ENCODE measurements around the gene RNF14. TPM values are rescaled to one million over a fixed set of nuclear protein-coding genes. Genes with fewer than 3 reads are reported as not detected.

Gene RNF14
- total RNA-seq, 1 experiment from 2014 or later: 72.1 TPM

GRCh38 chr5:141958113-141958512, 10.8 kb upstream of the RNF14 start, which contains the start of gene PCDH12:
Gene PCDH12 (minus strand): TSS chr5:141958202. CDS start chr5:141957851, 351 bp downstream.
- no peaks in the 10 kb centered on the region for H3K9me3 ChIP-seq (ENCODE audit: control insufficient read depth, insufficient read depth, low read depth, low read length)
- POLR2A ChIA-PET: no interaction called here
- no peak within 1 kb of the TSS for H3K27ac ChIP-seq (ENCODE audit: low read length)
- no peaks in the 10 kb centered on the region; the same call in 1 of the 2 replicates for H3K27me3 ChIP-seq (ENCODE audit: control insufficient read depth, insufficient read depth, low read length)
- H3K36me3 ChIP-seq (ENCODE audit: control insufficient read depth, insufficient read depth, low read length): no peaks in the 10 kb centered on the region
- DNase-seq (ENCODE audit: low read depth, low spot score) (no peak), ATAC-seq (no peak)
- H3K4me3 ChIP-seq (ENCODE audit: low read depth in 2 of 2, low read length in 2 of 2): no peak within 1 kb of the TSS
- intact Hi-C loops (cut with micrococcal nuclease; ENCODE audit: unreplicated experiment) (no loop called here), in situ Hi-C loops (cut with HindIII; ENCODE audit: low pct_unique_long_range_greater_than_20kb, low sequenced_read_pairs) (no loop called here)
- no TSS peak for BruUV-seq (replicated peaks)
- CTCF ChIA-PET: interaction anchor here (0.5 to 1.4 kb wide), 4 partner anchors 11 to 69 kb away, joined by 3 to 9 read pairs (median 4); partner anchors contain the start of gene RNF14
- no peaks in the 10 kb centered on the region for H3K4me1 ChIP-seq (ENCODE audit: control insufficient read depth, insufficient read depth, low read length)
- no peak for TF ChIP-seq CTCF (IDR thresholded peaks at IDR 0.05)
- TF ChIP-seq SIN3A (IDR thresholded peaks at IDR 0.05; ENCODE audit: borderline replicate concordance, insufficient read depth, low read depth, low read length): no peak
- TF ChIP-seq REST (IDR thresholded peaks at IDR 0.05; ENCODE audit: insufficient read depth in 1 of 2, low read depth in 2 of 2, low read length in 1 of 2): no peak
- no peak for TF ChIP-seq TCF7L2 (IDR thresholded peaks at IDR 0.05; ENCODE audit: low read depth, low read length)
- no peak for TF ChIP-seq POLR2AphosphoS5 (IDR thresholded peaks at IDR 0.05; ENCODE audit: low read depth, low read length)

DNA sequence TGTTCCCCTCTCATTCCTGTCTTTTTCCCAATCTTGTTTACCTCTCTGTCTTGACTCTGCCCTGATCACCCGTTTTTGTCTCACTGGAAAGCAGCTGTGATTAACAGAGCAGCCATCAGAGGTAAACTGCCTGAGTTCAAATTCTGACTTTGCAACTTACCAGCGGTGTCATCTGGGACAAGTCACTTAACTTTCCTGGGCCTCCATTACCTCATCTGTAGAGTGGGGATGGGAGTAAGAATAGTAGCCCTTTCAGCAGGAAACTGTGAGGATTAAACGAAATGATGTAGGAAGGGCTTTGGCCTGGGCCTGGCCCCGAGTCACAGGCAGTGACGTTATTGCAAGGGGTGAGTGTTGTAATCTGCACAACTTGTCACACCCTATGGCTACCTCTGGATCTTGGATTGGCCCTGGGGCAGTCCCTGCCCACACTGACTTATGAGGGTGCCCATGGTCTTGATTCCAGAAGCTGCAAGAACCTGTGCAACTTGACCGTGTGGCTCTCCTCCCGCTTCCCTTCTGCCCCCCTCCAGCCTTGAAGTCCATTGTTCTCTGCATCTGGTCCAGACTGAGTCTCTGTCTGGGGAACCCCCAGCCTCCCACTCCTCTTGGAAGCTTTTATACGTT, 10.2 kb upstream of the RNF14 start:
- in situ Hi-C loops (cut with HindIII; ENCODE audit: low pct_unique_long_range_greater_than_20kb, low sequenced_read_pairs): no loop called here
- no peak for TF ChIP-seq TCF7L2 (IDR thresholded peaks at IDR 0.05; ENCODE audit: low read depth, low read length)
- no peak for TF ChIP-seq CTCF (IDR thresholded peaks at IDR 0.05)
- no peak for TF ChIP-seq REST (IDR thresholded peaks at IDR 0.05; ENCODE audit: insufficient read depth in 1 of 2, low read depth in 2 of 2, low read length in 1 of 2)
- TF ChIP-seq SIN3A (IDR thresholded peaks at IDR 0.05; ENCODE audit: borderline replicate concordance, insufficient read depth, low read depth, low read length): no peak
- no peak for TF ChIP-seq POLR2AphosphoS5 (IDR thresholded peaks at IDR 0.05; ENCODE audit: low read depth, low read length)
- CTCF ChIA-PET: interaction anchor here (0.5 to 1.4 kb wide), 4 partner anchors 11 to 69 kb away, joined by 3 to 9 read pairs (median 4); partner anchors contain the start of gene RNF14
- H3K27ac ChIP-seq (ENCODE audit: low read length): no peak overlapping the region
- no peaks in the 10 kb centered on the region for H3K9me3 ChIP-seq (ENCODE audit: control insufficient read depth, insufficient read depth, low read depth, low read length)
- H3K4me1 ChIP-seq (ENCODE audit: control insufficient read depth, insufficient read depth, low read length): no peaks in the 10 kb centered on the region
- no TSS peak for BruUV-seq (replicated peaks)
- DNase-seq (ENCODE audit: low read depth, low spot score): no peak
- POLR2A ChIA-PET: no interaction called here
- no peaks in the 10 kb centered on the region for H3K27me3 ChIP-seq (ENCODE audit: control insufficient read depth, insufficient read depth, low read length)
- H3K36me3 ChIP-seq (ENCODE audit: control insufficient read depth, insufficient read depth, low read length): no peaks in the 10 kb centered on the region
- H3K4me3 ChIP-seq (ENCODE audit: low read depth in 2 of 2, low read length in 2 of 2): no peak overlapping the region
- no peak for ATAC-seq
- intact Hi-C loops (cut with micrococcal nuclease; ENCODE audit: unreplicated experiment): no loop called here
